Measurements from ENCODE around the gene SMARCD1.

The SMARCD1 gene

GRCh38 chr12:50097952-50098351 is 12.8 kb downstream of the SMARCD1 start:
- Histone ChIP-seq H3K9ac (ENCODE audit: low read length) (no peak overlapping the region), H3K4me3 (ENCODE audit: low read length) (no peak overlapping the region), H3K36me3 (ENCODE audit: control insufficient read depth, insufficient read depth, low read length, severe bottlenecking) (peaks cover 67% of the 10 kb centered on the region), H3K27me3 (replicated peaks; ENCODE audit: control insufficient read depth, insufficient read depth, low read length) (no peaks in the 10 kb centered on the region), H3K9me3 (ENCODE audit: control insufficient read depth, low read length) (no peaks in the 10 kb centered on the region), H3K4me1 (ENCODE audit: control insufficient read depth, insufficient read depth, low read length) (peaks cover 30% of the 10 kb centered on the region)
- no peak for DNase-seq (ENCODE audit: low read depth)

DNA sequence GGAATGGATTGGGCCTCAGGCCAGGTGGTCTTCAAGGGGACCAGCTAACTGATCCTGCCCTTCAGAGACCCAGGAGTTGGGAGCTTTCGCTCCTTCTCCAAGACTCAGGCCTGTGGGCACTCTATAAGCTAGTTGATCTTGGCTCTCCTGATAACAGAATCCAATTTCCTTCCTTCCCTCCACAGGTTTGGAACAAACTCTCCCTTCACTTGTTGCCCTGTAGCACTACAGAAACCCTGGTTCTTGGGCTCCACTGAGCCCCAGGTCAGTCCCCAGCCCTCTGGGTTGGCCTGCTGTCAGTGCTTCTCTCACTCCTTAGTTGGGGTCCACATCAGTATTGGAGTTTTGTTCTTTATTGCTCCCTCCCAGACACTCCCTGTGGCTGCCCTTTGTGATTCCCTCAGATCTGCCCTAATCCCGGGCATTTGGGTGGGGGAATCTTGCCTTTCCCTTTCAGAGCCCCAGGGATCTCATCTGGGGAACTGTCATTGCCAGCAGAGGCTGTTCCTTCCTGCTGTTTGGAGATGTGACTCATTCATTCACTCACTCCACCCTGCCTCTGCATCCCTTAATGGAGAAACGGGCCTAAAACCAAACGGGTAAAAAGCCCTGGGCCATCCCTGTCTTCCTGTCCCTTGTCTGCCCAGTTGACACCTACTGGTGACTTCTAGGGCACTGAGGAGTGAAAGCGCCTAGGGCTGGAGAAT is 14.3 kb downstream of the SMARCD1 start:
- H3K4me3 ChIP-seq (ENCODE audit: low read length): no peak overlapping the region
- peak; percentile 68 for DNase-seq (ENCODE audit: low read depth)
- H3K27me3 ChIP-seq (replicated peaks; ENCODE audit: control insufficient read depth, insufficient read depth, low read length): no peaks in the 10 kb centered on the region
- H3K36me3 ChIP-seq (ENCODE audit: control insufficient read depth, insufficient read depth, low read length, severe bottlenecking): peaks cover 52% of the 10 kb centered on the region
- H3K4me1 ChIP-seq (ENCODE audit: control insufficient read depth, insufficient read depth, low read length): peaks cover 42% of the 10 kb centered on the region
- peak overlapping the region; percentile 59 for H3K9ac ChIP-seq (ENCODE audit: low read length)
- no peaks in the 10 kb centered on the region for H3K9me3 ChIP-seq (ENCODE audit: control insufficient read depth, low read length)

DNA sequence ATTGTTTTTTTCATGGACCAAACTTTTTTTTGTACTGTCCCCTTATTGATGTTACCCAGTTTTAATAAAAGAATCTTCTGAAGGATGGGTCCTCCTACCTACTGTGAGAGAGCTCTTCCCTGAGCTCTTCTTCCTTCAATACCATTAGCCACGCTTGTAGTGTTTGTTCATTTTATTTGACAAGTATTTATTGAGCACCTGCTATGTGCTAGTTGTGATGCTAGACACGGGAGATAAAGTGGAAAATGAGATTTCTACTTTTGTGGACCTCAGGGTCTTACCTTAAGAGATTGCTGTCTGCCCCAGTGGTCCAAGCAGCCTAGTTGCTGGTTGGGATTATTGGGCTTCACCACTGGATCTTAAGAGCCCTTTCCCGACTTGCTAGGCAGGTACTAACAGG is 15.4 kb downstream of the SMARCD1 start:
- no peak for DNase-seq (ENCODE audit: low read depth)
- Histone ChIP-seq H3K4me1 (ENCODE audit: control insufficient read depth, insufficient read depth, low read length) (peaks cover 45% of the 10 kb centered on the region), H3K4me3 (ENCODE audit: low read length) (no peak overlapping the region), H3K27me3 (replicated peaks; ENCODE audit: control insufficient read depth, insufficient read depth, low read length) (no peaks in the 10 kb centered on the region), H3K36me3 (ENCODE audit: control insufficient read depth, insufficient read depth, low read length, severe bottlenecking) (peaks cover 46% of the 10 kb centered on the region), H3K9ac (ENCODE audit: low read length) (no peak overlapping the region), H3K9me3 (ENCODE audit: control insufficient read depth, low read length) (no peaks in the 10 kb centered on the region)

- Histone ChIP-seq H3K36me3 (ENCODE audit: control insufficient read depth, insufficient read depth, low read length, severe bottlenecking) (peaks cover 39% of the 10 kb centered on the region), H3K27me3 (replicated peaks; ENCODE audit: control insufficient read depth, insufficient read depth, low read length) (no peaks in the 10 kb centered on the region), H3K9me3 (ENCODE audit: control insufficient read depth, low read length) (no peaks in the 10 kb centered on the region), H3K9ac (ENCODE audit: low read length) (peak overlapping the region; percentile 92), H3K4me3 (ENCODE audit: low read length) (no peak overlapping the region), H3K4me1 (ENCODE audit: control insufficient read depth, insufficient read depth, low read length) (peaks cover 45% of the 10 kb centered on the region)
- peak; percentile 65 for DNase-seq (ENCODE audit: low read depth)
Observed at GRCh38 chr12:50101663-50102062, 16.5 kb downstream of the SMARCD1 start.

DNA sequence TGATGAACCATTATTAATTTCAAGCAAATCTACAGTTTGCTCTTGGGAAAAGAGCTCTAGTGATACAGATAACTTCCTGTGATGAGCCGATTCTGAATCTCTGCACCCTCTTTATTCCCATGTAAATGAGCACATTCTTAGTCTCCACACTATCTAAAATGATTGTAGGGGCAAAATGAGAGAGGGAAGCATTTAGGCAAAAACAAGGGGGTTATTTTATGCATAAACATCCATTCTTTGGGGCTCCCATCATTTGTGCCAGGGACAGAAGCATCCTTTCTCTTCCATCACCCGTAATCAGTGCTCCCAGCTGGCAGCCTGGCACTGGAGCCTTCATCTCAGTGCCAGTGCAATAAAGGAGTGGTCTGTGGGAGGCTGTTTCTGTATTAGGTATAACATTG is 17.0 kb downstream of the SMARCD1 start:
- no peak for DNase-seq (ENCODE audit: low read depth)
- Histone ChIP-seq H3K9me3 (ENCODE audit: control insufficient read depth, low read length) (no peaks in the 10 kb centered on the region), H3K4me1 (ENCODE audit: control insufficient read depth, insufficient read depth, low read length) (peaks cover 45% of the 10 kb centered on the region), H3K36me3 (ENCODE audit: control insufficient read depth, insufficient read depth, low read length, severe bottlenecking) (peaks cover 39% of the 10 kb centered on the region), H3K4me3 (ENCODE audit: low read length) (no peak overlapping the region), H3K9ac (ENCODE audit: low read length) (peak overlapping the region; percentile 92), H3K27me3 (replicated peaks; ENCODE audit: control insufficient read depth, insufficient read depth, low read length) (no peaks in the 10 kb centered on the region)

DNA sequence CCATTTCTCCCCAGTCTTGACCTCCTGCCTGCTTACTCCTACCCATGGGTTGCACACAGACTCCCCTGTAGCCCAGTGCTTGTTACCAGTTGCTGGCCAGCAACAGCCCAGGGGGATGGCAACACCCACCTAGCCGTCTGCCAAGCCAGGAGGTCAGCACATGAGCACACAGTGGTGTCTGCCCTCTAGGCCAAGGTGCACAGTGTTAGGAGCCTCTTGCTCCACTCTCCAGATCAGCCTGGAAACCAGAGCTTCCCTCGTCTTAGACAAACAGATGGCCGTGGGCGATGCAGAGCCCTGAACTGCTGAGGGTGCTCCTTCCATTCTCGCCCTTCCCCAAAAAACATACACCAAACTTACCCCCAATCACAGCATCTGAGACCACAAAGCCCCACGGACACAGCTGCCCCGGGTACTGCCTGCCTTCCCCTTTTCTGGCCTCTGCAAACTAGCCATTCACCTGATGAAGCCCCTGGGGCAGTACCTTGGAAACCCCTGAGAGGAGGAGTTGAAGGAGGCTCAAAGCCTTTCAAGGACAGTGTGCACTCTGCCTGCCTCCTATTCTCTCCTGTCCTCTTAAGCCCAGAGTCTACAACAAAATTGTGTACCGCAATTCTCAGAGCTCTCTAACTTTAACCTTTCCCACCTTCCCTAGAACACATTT is 17.6 kb downstream of the SMARCD1 start:
- Histone ChIP-seq H3K4me3 (ENCODE audit: low read length) (no peak overlapping the region), H3K36me3 (ENCODE audit: control insufficient read depth, insufficient read depth, low read length, severe bottlenecking) (peaks cover 39% of the 10 kb centered on the region), H3K9ac (ENCODE audit: low read length) (peak overlapping the region; percentile 92), H3K4me1 (ENCODE audit: control insufficient read depth, insufficient read depth, low read length) (peaks cover 51% of the 10 kb centered on the region), H3K27me3 (replicated peaks; ENCODE audit: control insufficient read depth, insufficient read depth, low read length) (no peaks in the 10 kb centered on the region), H3K9me3 (ENCODE audit: control insufficient read depth, low read length) (no peaks in the 10 kb centered on the region)
- DNase-seq (ENCODE audit: low read depth): no peak

- H3K27me3 ChIP-seq (replicated peaks; ENCODE audit: control insufficient read depth, insufficient read depth, low read length): no peaks in the 10 kb centered on the region
- peaks cover 39% of the 10 kb centered on the region for H3K36me3 ChIP-seq (ENCODE audit: control insufficient read depth, insufficient read depth, low read length, severe bottlenecking)
- H3K9ac ChIP-seq (ENCODE audit: low read length): peak overlapping the region; percentile 92
- H3K4me1 ChIP-seq (ENCODE audit: control insufficient read depth, insufficient read depth, low read length): peaks cover 54% of the 10 kb centered on the region
- H3K4me3 ChIP-seq (ENCODE audit: low read length): no peak overlapping the region
- H3K9me3 ChIP-seq (ENCODE audit: control insufficient read depth, low read length): no peaks in the 10 kb centered on the region
- DNase-seq (ENCODE audit: low read depth): no peak
Observed at GRCh38 chr12:50103351-50103750, 18.2 kb downstream of the SMARCD1 start.

DNA sequence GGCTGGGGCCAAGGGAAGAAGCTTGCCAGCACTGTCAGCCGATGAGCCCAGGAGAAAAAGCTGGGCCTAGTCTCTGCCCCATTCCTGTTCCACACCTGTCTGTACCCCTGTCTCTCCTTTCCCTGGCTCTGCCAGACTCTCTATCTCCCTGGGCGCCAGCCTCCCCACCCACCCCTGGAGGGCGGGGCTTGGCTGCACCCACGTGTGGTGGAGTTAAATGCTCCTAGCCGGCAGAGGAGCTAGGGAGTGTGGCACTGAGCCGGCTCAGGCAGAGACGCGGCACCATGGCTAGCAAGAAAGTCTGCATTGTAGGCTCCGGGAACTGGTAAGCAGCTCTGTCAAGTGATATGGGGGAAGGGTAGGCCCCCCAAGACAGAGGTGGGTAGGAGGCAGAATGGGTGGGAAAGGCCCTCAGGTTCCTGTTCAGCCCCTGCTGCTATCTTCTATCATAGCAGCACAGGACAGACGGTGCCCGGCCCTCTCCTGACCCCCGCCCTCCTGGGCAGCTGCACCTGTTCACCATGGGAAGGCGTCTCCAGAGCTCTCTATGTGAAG is 18.7 kb downstream of the SMARCD1 start, which contains the start of gene GPD1:
TSS of gene GPD1 (plus strand) at position 242 of the 555 bp plus-strand sequence. CDS start at position 285, 43 bp downstream.
- Histone ChIP-seq H3K36me3 (ENCODE audit: control insufficient read depth, insufficient read depth, low read length, severe bottlenecking) (peaks cover 38% of the 10 kb centered on the region), H3K27me3 (replicated peaks; ENCODE audit: control insufficient read depth, insufficient read depth, low read length) (no peaks in the 10 kb centered on the region), H3K4me1 (ENCODE audit: control insufficient read depth, insufficient read depth, low read length) (peaks cover 54% of the 10 kb centered on the region), H3K4me3 (ENCODE audit: low read length) (peak within 1 kb of the TSS; percentile 83), H3K9me3 (ENCODE audit: control insufficient read depth, low read length) (no peaks in the 10 kb centered on the region), H3K9ac (ENCODE audit: low read length) (peak within 1 kb of the TSS; percentile 92)
- DNase-seq (ENCODE audit: low read depth): peak; percentile 60

DNA sequence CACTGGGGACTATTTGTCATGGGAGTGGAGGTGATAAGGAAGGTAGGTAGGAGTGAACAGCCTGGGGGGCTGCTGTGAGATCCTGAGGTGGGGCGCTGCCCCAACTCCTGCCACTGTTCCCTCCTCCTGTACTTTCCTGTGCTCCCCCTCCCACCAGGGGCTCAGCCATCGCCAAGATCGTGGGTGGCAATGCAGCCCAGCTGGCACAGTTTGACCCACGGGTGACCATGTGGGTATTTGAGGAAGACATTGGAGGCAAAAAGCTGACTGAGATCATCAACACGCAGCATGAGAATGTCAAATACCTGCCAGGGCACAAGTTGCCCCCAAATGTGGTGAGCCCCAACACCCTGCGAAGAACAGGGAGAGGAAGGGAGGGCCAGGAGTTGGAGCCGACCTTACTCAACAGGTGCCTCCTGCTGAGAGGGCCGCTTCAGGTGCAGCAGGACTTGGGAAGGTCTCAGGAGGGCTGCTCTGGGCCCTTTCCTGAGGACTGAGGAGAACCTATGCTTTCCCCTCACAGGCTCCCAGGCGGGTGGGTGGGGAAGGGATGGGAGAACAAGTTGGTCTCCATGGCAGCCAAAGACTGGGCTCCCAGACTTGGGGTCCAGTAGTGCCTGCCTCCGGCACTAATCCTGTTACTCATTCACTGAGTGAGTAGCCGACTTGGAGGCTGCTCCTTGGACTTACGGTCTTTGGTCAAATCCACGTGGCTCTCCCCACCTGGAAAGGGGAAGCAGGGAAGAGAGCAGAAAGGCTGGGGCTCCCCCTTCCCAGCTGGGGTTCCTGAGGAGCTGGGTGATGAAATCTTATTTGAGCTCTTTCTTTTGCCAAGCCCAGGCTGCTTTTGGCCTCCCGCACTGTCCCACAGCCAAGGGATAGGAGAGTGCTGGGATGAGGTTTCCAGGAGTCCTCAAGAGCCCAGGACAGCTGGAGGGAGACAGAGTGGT is 19.6 kb downstream of the SMARCD1 start:
- peak overlapping the region; percentile 83 for H3K4me3 ChIP-seq (ENCODE audit: low read length)
- no peak for DNase-seq (ENCODE audit: low read depth)
- peaks cover 33% of the 10 kb centered on the region for H3K36me3 ChIP-seq (ENCODE audit: control insufficient read depth, insufficient read depth, low read length, severe bottlenecking)
- H3K9ac ChIP-seq (ENCODE audit: low read length): peak overlapping the region; percentile 92
- no peaks in the 10 kb centered on the region for H3K9me3 ChIP-seq (ENCODE audit: control insufficient read depth, low read length)
- H3K4me1 ChIP-seq (ENCODE audit: control insufficient read depth, insufficient read depth, low read length): peaks cover 52% of the 10 kb centered on the region
- H3K27me3 ChIP-seq (replicated peaks; ENCODE audit: control insufficient read depth, insufficient read depth, low read length): no peaks in the 10 kb centered on the region

- Histone ChIP-seq H3K36me3 (ENCODE audit: control insufficient read depth, insufficient read depth, low read length, severe bottlenecking) (peaks cover 28% of the 10 kb centered on the region), H3K4me3 (ENCODE audit: low read length) (peak overlapping the region; percentile 83), H3K27me3 (replicated peaks; ENCODE audit: control insufficient read depth, insufficient read depth, low read length) (no peaks in the 10 kb centered on the region), H3K9me3 (ENCODE audit: control insufficient read depth, low read length) (no peaks in the 10 kb centered on the region), H3K4me1 (ENCODE audit: control insufficient read depth, insufficient read depth, low read length) (peaks cover 61% of the 10 kb centered on the region), H3K9ac (ENCODE audit: low read length) (peak overlapping the region; percentile 92)
- no peak for DNase-seq (ENCODE audit: low read depth)
Observed at GRCh38 chr12:50105913-50106450, 20.8 kb downstream of the SMARCD1 start.

All from adipocyte (in vitro differentiated cells).